GM23338 (cell line): Measurements from ENCODE around the gene ACSS3. TPM values are rescaled to one million over a fixed set of nuclear protein-coding genes. Genes with fewer than 3 reads are reported as not detected.

Source experiments
- ATAC-seq: fragments of 200-7000 bp; cut with Tn5 transposase; 3 replicates; pipeline ENCODE4 v1.9.1; 2020
- DNase-seq: peaks from one replicate; pipeline ENCODE4 v3.0.0-alpha.2; 2015; ENCODE audit warnings: low spot score
- H2AFZ ChIP-seq: fragments of 200-600 bp; sonication (generic); 2 replicates; pipeline ENCODE4 v1.8.0; 2016; ENCODE audit warnings: antibody characterized with exemption, mild to moderate bottlenecking, moderate library complexity
- H3F3A ChIP-seq: fragments of 200-600 bp; sonication (generic); replicated peaks from 2 replicates; pipeline ENCODE4 v1.8.0; 2017; ENCODE audit warnings: antibody characterized with exemption, mixed run types, low read depth
- H3K27ac ChIP-seq: fragments of 200-600 bp; sonication (generic); 2 replicates; pipeline ENCODE4 v1.6.1; 2016; ENCODE audit warnings: low read depth
- H3K27me3 ChIP-seq: fragments of 200-600 bp; sonication (generic); 2 replicates; pipeline ENCODE4 v1.8.0; 2016; ENCODE audit warnings: mild to moderate bottlenecking, mixed run types, moderate library complexity; ENCODE audit not compliant: insufficient read depth
- H3K36me3 ChIP-seq: fragments of 200-600 bp; sonication (generic); 2 replicates; pipeline ENCODE4 v1.8.0; 2016; ENCODE audit warnings: mild to moderate bottlenecking; ENCODE audit not compliant: insufficient read depth
- H3K4me1 ChIP-seq: fragments of 200-600 bp; sonication (generic); 2 replicates; pipeline ENCODE4 v1.8.0; 2016; ENCODE audit warnings: mild to moderate bottlenecking, moderate library complexity; ENCODE audit not compliant: insufficient read depth
- H3K4me2 ChIP-seq: fragments of 200-600 bp; sonication (generic); 2 replicates; pipeline ENCODE4 v1.7.1; 2017; ENCODE audit warnings: mixed run types
- H3K4me3 ChIP-seq: fragments of 200-600 bp; sonication (generic); 2 replicates; pipeline ENCODE4 v1.6.1; 2016; ENCODE audit warnings: mixed run types
- H3K79me2 ChIP-seq: fragments of 200-600 bp; sonication (generic); replicated peaks from 2 replicates; pipeline ENCODE4 v1.8.0; 2017; ENCODE audit warnings: mild to moderate bottlenecking; ENCODE audit not compliant: insufficient read depth
- H3K9me2 ChIP-seq: fragments of 200-600 bp; sonication (generic); 2 replicates; pipeline ENCODE4 v1.8.0; 2017; ENCODE audit not compliant: insufficient read depth
- H4K20me1 ChIP-seq: fragments of 200-600 bp; sonication (generic); replicated peaks from 2 replicates; pipeline ENCODE4 v1.8.0; 2017; ENCODE audit warnings: mild to moderate bottlenecking; ENCODE audit not compliant: insufficient read depth
- H3K27ac Mint-ChIP-seq: 2 replicates; pipeline ENCODE4 v1.8.0; 2020; ENCODE audit warnings: inconsistent platforms, mild to moderate bottlenecking, moderate library complexity, mixed read lengths
- H3K27me3 Mint-ChIP-seq: 3 replicates; pipeline ENCODE4 v1.8.0; 2022; ENCODE audit warnings: low read depth, mild to moderate bottlenecking, moderate library complexity, mixed read lengths, inconsistent platforms; ENCODE audit not compliant: insufficient read depth, poor library complexity
- H3K36me3 Mint-ChIP-seq: 3 replicates; pipeline ENCODE4 v1.8.0; 2021; ENCODE audit warnings: low read depth, mild to moderate bottlenecking, inconsistent platforms, moderate library complexity, mixed read lengths
- H3K4me1 Mint-ChIP-seq: 3 replicates; pipeline ENCODE4 v1.8.0; 2020; ENCODE audit warnings: mild to moderate bottlenecking, inconsistent platforms, mixed read lengths
- H3K4me3 Mint-ChIP-seq: 3 replicates; pipeline ENCODE4 v1.8.0; 2021; ENCODE audit warnings: moderate library complexity, mild to moderate bottlenecking, inconsistent platforms, mixed read lengths
- H3K9me3 Mint-ChIP-seq: 3 replicates; pipeline ENCODE4 v1.8.0; 2020; ENCODE audit warnings: moderate library complexity, mild to moderate bottlenecking, inconsistent platforms, mixed read lengths
- ZNF331 ChIP-seq: fragments of 250-450 bp; sonication (Bioruptor Pico); IDR thresholded peaks from 2 replicates; pipeline ENCODE4 v1.5.0; 2020; ENCODE audit warnings: low read depth, mild to moderate bottlenecking, moderate library complexity
- polyA plus RNA-seq: library from polyadenylated mRNA; unstranded; fragments of >200 nt; fragmentation: Nextera tagmentation; extraction: Ambion mirVana; gene quantifications from 2 replicates; pipeline ENCODE4 v1.2.1, GENCODE V29; 2016
- total RNA-seq: library from RNA; depleted of rRNA; stranded (reverse); fragments of >200 nt; shearing (Covaris generic); gene quantifications from 2 replicates; pipeline ENCODE4 v1.2.3, GENCODE V29; 2014
- TF ChIP-seq, protein P1 (sequence below), 2 experiments: fragments of 200-600 bp in 1 of 2; sonication (generic) in 1 of 2; conservative IDR thresholded peaks; 2 replicates each; pipeline versions ENCODE4 v1.5.1 to v1.6.1; 2016 to 2017; ENCODE audit warnings: antibody characterized with exemption in 2 of 2, low read depth in 2 of 2, mild to moderate bottlenecking in 2 of 2, moderate library complexity in 1 of 2
- TF ChIP-seq, protein P2 (sequence below): fragments of 250-450 bp; sonication (Bioruptor Pico); IDR thresholded peaks from 2 replicates; pipeline ENCODE4 v1.5.0; 2020; ENCODE audit warnings: mild to moderate bottlenecking, moderate library complexity

ACSS3 gene
- total and polyA plus RNA-seq, 2 experiments from 2014 or later: 7.4 to 28.9 TPM

DNA sequence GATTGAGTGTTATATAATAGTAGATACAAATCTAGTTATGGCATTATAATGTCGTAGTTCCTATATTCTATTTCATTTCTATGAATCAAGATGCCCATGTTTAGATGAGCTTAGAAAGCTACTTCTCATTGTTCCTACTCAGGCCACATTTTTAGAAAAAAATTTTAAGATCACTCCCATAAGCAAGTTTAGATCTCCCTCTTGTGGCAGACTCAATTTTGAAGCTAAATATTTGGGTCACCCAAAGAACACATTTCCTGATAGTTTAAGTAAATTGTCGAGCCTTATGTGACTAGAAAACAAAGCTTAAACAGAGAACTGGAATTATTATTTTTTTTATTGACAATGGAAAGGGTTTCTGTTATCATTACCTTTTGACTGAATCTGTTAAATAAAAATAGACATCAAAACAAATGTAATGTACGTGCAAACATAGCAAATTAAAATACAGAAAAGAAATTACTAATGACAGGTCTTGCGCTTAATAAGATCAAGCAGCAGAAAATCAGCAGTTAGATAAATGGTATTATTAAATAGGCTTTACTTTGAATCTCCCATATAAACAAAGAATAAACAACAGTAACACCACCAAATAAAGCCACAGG lies 180.2 kb downstream of the ACSS3 start:
- Mint-ChIP-seq H3K4me1 (peaks cover 34% of the 10 kb centered on the region), H3K27ac (no peak overlapping the region), H3K36me3 (peaks cover 7% of the 10 kb centered on the region; the same call in 1 of the 3 replicates), H3K27me3 (no peaks in the 10 kb centered on the region), H3K9me3 (no peaks in the 10 kb centered on the region), H3K4me3 (no peak overlapping the region)
- Histone ChIP-seq H3K36me3 (no peaks in the 10 kb centered on the region), H3K4me2 (no peak overlapping the region), H3K79me2 (no peaks in the 10 kb centered on the region), H4K20me1 (no peaks in the 10 kb centered on the region), H2AFZ (no peak overlapping the region), H3F3A (no peaks in the 10 kb centered on the region), H3K4me1 (peaks cover 18% of the 10 kb centered on the region), H3K9me2 (no peaks in the 10 kb centered on the region), H3K4me3 (no peak overlapping the region), H3K27ac (no peak overlapping the region), H3K27me3 (no peaks in the 10 kb centered on the region)
- ATAC-seq: peak; percentile 38; the same call in 1 of the 3 replicates
- TF ChIP-seq, protein P1, sequence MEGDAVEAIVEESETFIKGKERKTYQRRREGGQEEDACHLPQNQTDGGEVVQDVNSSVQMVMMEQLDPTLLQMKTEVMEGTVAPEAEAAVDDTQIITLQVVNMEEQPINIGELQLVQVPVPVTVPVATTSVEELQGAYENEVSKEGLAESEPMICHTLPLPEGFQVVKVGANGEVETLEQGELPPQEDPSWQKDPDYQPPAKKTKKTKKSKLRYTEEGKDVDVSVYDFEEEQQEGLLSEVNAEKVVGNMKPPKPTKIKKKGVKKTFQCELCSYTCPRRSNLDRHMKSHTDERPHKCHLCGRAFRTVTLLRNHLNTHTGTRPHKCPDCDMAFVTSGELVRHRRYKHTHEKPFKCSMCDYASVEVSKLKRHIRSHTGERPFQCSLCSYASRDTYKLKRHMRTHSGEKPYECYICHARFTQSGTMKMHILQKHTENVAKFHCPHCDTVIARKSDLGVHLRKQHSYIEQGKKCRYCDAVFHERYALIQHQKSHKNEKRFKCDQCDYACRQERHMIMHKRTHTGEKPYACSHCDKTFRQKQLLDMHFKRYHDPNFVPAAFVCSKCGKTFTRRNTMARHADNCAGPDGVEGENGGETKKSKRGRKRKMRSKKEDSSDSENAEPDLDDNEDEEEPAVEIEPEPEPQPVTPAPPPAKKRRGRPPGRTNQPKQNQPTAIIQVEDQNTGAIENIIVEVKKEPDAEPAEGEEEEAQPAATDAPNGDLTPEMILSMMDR (conservative IDR thresholded peaks at IDR 0.05; ENCODE audit: low read depth in 2 of 2): peak; percentile 60 to 84
- TF ChIP-seq, protein P2, sequence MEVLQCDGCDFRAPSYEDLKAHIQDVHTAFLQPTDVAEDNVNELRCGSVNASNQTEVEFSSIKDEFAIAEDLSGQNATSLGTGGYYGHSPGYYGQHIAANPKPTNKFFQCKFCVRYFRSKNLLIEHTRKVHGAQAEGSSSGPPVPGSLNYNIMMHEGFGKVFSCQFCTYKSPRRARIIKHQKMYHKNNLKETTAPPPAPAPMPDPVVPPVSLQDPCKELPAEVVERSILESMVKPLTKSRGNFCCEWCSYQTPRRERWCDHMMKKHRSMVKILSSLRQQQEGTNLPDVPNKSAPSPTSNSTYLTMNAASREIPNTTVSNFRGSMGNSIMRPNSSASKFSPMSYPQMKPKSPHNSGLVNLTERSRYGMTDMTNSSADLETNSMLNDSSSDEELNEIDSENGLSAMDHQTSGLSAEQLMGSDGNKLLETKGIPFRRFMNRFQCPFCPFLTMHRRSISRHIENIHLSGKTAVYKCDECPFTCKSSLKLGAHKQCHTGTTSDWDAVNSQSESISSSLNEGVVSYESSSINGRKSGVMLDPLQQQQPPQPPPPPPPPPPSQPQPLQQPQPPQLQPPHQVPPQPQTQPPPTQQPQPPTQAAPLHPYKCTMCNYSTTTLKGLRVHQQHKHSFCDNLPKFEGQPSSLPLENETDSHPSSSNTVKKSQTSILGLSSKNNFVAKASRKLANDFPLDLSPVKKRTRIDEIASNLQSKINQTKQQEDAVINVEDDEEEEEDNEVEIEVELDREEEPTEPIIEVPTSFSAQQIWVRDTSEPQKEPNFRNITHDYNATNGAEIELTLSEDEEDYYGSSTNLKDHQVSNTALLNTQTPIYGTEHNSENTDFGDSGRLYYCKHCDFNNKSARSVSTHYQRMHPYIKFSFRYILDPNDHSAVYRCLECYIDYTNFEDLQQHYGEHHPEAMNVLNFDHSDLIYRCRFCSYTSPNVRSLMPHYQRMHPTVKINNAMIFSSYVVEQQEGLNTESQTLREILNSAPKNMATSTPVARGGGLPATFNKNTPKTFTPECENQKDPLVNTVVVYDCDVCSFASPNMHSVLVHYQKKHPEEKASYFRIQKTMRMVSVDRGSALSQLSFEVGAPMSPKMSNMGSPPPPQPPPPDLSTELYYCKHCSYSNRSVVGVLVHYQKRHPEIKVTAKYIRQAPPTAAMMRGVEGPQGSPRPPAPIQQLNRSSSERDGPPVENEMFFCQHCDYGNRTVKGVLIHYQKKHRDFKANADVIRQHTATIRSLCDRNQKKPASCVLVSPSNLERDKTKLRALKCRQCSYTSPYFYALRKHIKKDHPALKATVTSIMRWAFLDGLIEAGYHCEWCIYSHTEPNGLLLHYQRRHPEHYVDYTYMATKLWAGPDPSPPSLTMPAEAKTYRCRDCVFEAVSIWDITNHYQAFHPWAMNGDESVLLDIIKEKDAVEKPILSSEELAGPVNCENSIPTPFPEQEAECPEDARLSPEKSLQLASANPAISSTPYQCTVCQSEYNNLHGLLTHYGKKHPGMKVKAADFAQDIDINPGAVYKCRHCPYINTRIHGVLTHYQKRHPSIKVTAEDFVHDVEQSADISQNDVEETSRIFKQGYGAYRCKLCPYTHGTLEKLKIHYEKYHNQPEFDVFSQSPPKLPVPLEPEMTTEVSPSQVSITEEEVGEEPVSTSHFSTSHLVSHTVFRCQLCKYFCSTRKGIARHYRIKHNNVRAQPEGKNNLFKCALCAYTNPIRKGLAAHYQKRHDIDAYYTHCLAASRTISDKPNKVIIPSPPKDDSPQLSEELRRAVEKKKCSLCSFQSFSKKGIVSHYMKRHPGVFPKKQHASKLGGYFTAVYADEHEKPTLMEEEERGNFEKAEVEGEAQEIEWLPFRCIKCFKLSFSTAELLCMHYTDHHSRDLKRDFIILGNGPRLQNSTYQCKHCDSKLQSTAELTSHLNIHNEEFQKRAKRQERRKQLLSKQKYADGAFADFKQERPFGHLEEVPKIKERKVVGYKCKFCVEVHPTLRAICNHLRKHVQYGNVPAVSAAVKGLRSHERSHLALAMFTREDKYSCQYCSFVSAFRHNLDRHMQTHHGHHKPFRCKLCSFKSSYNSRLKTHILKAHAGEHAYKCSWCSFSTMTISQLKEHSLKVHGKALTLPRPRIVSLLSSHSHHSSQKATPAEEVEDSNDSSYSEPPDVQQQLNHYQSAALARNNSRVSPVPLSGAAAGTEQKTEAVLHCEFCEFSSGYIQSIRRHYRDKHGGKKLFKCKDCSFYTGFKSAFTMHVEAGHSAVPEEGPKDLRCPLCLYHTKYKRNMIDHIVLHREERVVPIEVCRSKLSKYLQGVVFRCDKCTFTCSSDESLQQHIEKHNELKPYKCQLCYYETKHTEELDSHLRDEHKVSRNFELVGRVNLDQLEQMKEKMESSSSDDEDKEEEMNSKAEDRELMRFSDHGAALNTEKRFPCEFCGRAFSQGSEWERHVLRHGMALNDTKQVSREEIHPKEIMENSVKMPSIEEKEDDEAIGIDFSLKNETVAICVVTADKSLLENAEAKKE (CRISPR knock-in tag): no peak
- no peak for TF ChIP-seq ZNF331 (CRISPR knock-in tag)
- peak; percentile 81 for DNase-seq
